Panc1 (cell line): ENCODE results near the gene ZNF415. TPM values are rescaled to one million over a fixed set of nuclear protein-coding genes. Genes with fewer than 3 reads are reported as not detected.
A peak's percentile ranks its signal among the peaks of the same experiment; 100 is the strongest.

Experiments
- ATAC-seq: fragments of 200-7000 bp; cut with Tn5 transposase; 2 replicates; pipeline ENCODE4 v1.9.1; 2020; ENCODE audit warnings: mild to moderate bottlenecking, moderate library complexity
- BruUV-seq: library from RNA; stranded (reverse); fragments of 400-500 nt; replicated peaks from 2 replicates; lab custom pipeline; 2021; lab: Mats Ljungman, UMichigan
- CTCF ChIA-PET: fragments of 300-600 bp; sonication (Branson Sonifier 250); formaldehyde crosslinking; loops from one replicate; lab custom pipeline; 2022; ENCODE audit warnings: antibody characterized with exemption; lab: Charles Lee
- POLR2A ChIA-PET: fragments of 300-600 bp; sonication (Branson Sonifier 250); formaldehyde crosslinking; loops from one replicate; lab custom pipeline; 2022; ENCODE audit warnings: antibody characterized with exemption; lab: Charles Lee
- DNase-seq: peaks from one replicate; pipeline ENCODE4 v3.0.0-alpha.2; 2010; ENCODE audit warnings: low read depth, low spot score
- H3K27ac ChIP-seq: 2 replicates; pipeline ENCODE4 v1.5.1; 2011; ENCODE audit warnings: mild to moderate bottlenecking, low read length, inconsistent platforms
- H3K27me3 ChIP-seq: fragments of 200-500 bp; sonication (Bioruptor generic); 2 replicates; pipeline ENCODE4 v1.6.0; 2014; ENCODE audit warnings: low read length, inconsistent platforms; ENCODE audit not compliant: control insufficient read depth, insufficient read depth
- H3K36me3 ChIP-seq: fragments of 200-500 bp; sonication (Bioruptor generic); 2 replicates; pipeline ENCODE4 v1.5.1; 2014; ENCODE audit warnings: inconsistent platforms, mild to moderate bottlenecking, low read length, moderate library complexity; ENCODE audit not compliant: control insufficient read depth, insufficient read depth
- H3K4me1 ChIP-seq: 2 replicates; pipeline ENCODE4 v1.5.1; 2011; ENCODE audit warnings: inconsistent platforms, mild to moderate bottlenecking, low read length, moderate library complexity; ENCODE audit not compliant: control insufficient read depth, insufficient read depth
- H3K4me3 ChIP-seq, 2 experiments: 2 replicates each; pipeline ENCODE4 v1.5.1; 2011 to 2012; ENCODE audit warnings: low read depth in 2 of 2, low read length in 2 of 2, mild to moderate bottlenecking in 2 of 2, inconsistent platforms in 1 of 2, moderate library complexity in 1 of 2
- H3K9me3 ChIP-seq: fragments of 200-500 bp; sonication (Bioruptor generic); 2 replicates; pipeline ENCODE4 v1.5.1; 2014; ENCODE audit warnings: low read depth, mild to moderate bottlenecking, inconsistent platforms, low read length, moderate library complexity; ENCODE audit not compliant: control insufficient read depth, insufficient read depth
- CTCF ChIP-seq: fragments of 450-650 bp; IDR thresholded peaks from 2 replicates; pipeline ENCODE4 v1.5.1; 2017; ENCODE audit warnings: mild to moderate bottlenecking
- POLR2AphosphoS5 ChIP-seq: IDR thresholded peaks from 2 replicates; pipeline ENCODE4 v1.6.1; 2012; ENCODE audit warnings: mild to moderate bottlenecking, low read depth, low read length, moderate library complexity
- REST ChIP-seq, 2 experiments: IDR thresholded peaks; 2 replicates each; pipeline ENCODE4 v1.6.1; 2011 to 2012; ENCODE audit warnings: low read depth in 2 of 2, control low read depth in 1 of 2, low read length in 1 of 2, mild to moderate bottlenecking in 1 of 2, moderate library complexity in 1 of 2; ENCODE audit not compliant: insufficient read depth in 1 of 2
- SIN3A ChIP-seq: IDR thresholded peaks from 2 replicates; pipeline ENCODE4 v1.6.1; 2012; ENCODE audit warnings: low read depth, mild to moderate bottlenecking, low read length, moderate library complexity, borderline replicate concordance; ENCODE audit not compliant: insufficient read depth
- TCF7L2 ChIP-seq: IDR thresholded peaks from 2 replicates; pipeline ENCODE4 v1.6.1; 2011; ENCODE audit warnings: mild to moderate bottlenecking, low read depth, low read length, inconsistent platforms
- in situ Hi-C: cut with HindIII; loops from 2 replicates; pipeline ENCODE4 v1.10.0; 2016; ENCODE audit warnings: low sequenced_read_pairs, low pct_unique_long_range_greater_than_20kb
- intact Hi-C: fragments of 100-400 bp; cut with micrococcal nuclease; formaldehyde crosslinking; loops from one replicate; pipeline ENCODE4 v1.10.0; 2022; ENCODE audit not compliant: unreplicated experiment
- total RNA-seq: library from RNA; stranded (reverse); gene quantifications from one replicate; pipeline ENCODE4 v1.2.1, GENCODE V29; 2021; ENCODE audit not compliant: unreplicated experiment

ZNF415 gene
- total RNA-seq, 1 experiment from 2014 or later: not detected

- TF ChIP-seq CTCF (no peak), SIN3A (no peak), TCF7L2 (no peak), REST (IDR thresholded peaks at IDR 0.05; ENCODE audit: insufficient read depth in 1 of 2, low read depth in 2 of 2, low read length in 1 of 2) (no peak), POLR2AphosphoS5 (no peak)
- ChIA-PET CTCF (no interaction called here), POLR2A (no interaction called here)
- ATAC-seq: no peak
- intact Hi-C loops (no loop called here), in situ Hi-C loops (no loop called here)
- DNase-seq: no peak
- Histone ChIP-seq H3K4me1 (peaks cover 5% of the 10 kb centered on the region; the same call in 1 of the 2 replicates), H3K27me3 (no peaks in the 10 kb centered on the region), H3K27ac (no peak overlapping the region), H3K9me3 (peaks cover 43% of the 10 kb centered on the region), H3K36me3 (no peaks in the 10 kb centered on the region), H3K4me3 (no peak overlapping the region)
- BruUV-seq: no TSS peak
Measured at GRCh38 chr19:53160350-53160749, 27.6 kb upstream of the ZNF415 start.

- Histone ChIP-seq H3K9me3 (peaks cover 27% of the 10 kb centered on the region; the same call in 1 of the 2 replicates), H3K36me3 (no peaks in the 10 kb centered on the region), H3K4me1 (peaks cover 5% of the 10 kb centered on the region; the same call in 1 of the 2 replicates), H3K27ac (peak overlapping the region; percentile 75), H3K4me3 (peak overlapping the region; percentile 52 to 84), H3K27me3 (no peaks in the 10 kb centered on the region)
- peak; percentile 46 for ATAC-seq
- no peak for DNase-seq
- ChIA-PET POLR2A (interaction anchor here (0.7 kb wide), 2 partner anchors 9 to 153 kb away, joined by 3 to 8 read pairs; no protein-coding TSS in a partner anchor), CTCF (no interaction called here)
- no TSS peak for BruUV-seq
- in situ Hi-C loops: no loop called here
- no peak; the same call in 1 of the 2 replicates for TF ChIP-seq SIN3A
- no peak for TF ChIP-seq TCF7L2
- no peak for TF ChIP-seq REST (IDR thresholded peaks at IDR 0.05; ENCODE audit: insufficient read depth in 1 of 2, low read depth in 2 of 2, low read length in 1 of 2)
- TF ChIP-seq POLR2AphosphoS5: no peak
- no peak for TF ChIP-seq CTCF
- intact Hi-C loops: no loop called here
Measured at GRCh38 chr19:53158119-53158656, 25.5 kb upstream of the ZNF415 start.
